GM19043 (cell line): ENCODE results near the gene RAB11A.

ENCODE experiments used
- ATAC-seq: cut with Tn5 transposase; IDR thresholded peaks from one replicate; pipeline ENCODE4 v1.9.1; 2021; ENCODE audit warnings: low read depth; ENCODE audit not compliant: unreplicated experiment

Gene RAB11A

DNA sequence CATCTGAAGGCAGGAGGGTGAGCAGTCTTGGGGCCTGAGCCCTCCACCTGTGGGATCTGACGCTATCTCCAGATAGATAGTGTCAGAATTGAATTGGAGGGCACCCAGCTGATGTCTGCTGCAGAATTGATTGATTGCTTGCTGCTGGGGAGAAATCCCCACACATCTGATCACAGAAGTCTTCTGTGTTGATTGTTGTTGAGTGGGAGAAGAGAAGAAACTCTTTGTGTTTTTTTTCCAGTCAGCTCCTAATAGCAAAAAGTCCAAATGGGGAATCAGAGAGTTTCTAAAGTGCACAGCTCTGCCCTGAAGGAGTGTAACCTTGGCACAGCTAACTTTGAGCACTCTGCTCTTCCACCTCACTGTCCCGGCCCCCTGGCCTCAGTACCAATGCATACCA lies 66.1 kb downstream of the RAB11A start:
- ATAC-seq: no peak

DNA sequence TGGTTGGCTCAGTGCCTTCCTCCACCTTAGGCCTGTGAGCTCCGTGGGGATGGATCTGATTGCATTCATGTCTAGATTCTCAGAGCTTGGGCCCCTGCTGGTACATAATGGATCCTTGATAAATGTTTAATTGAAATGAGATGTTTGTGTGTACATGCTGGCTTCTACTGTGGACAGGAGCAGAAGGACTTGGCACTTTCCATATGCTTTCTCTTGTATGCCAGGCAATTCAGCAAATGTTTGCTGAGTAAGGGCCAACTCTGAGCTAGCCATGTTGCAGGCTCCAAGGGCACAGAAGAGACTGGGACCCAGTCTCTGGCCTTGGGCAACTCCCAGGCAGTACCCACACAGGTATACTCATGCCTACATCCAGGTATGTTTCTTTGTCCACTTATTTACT lies 67.0 kb downstream of the RAB11A start:
- no peak for ATAC-seq

DNA sequence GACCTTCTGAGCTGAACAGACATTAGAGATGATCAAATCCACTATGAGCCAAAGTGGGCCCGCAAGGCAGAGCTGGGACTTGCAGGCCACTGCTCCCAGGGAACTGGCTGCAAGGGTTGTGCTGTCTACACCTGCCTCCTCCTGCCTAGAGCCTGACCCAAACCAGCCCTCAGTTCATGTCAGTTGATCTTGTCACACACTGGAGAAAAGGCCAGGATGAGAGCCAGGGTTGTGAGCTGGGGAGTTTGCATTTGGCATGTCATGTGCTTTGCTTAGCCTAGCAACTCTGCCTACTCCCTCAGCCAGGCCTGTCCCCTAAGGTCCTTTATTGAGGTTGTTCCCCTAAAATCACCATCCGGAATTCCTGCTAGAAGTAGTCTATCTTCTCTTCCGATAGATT lies 67.8 kb downstream of the RAB11A start:
- ATAC-seq: no peak

DNA sequence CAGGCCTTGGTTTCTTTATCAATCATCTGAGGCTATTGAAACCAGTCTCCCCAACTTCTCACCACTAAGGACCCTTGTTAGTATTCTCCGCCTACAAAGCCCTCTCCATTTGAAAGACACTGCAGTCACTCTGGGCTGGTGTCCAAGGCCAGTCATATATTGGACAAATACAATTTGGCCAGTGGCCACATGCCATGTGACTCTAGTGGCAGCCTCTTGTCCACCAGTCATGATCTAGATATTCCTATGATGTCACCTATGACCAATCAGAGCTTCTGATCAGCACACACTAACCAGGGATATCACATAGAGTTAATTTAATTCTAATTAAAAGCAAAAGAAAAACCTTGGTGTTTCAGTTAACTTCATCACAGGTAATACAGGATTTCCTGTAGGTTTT lies 68.2 kb downstream of the RAB11A start:
- ATAC-seq: no peak

DNA sequence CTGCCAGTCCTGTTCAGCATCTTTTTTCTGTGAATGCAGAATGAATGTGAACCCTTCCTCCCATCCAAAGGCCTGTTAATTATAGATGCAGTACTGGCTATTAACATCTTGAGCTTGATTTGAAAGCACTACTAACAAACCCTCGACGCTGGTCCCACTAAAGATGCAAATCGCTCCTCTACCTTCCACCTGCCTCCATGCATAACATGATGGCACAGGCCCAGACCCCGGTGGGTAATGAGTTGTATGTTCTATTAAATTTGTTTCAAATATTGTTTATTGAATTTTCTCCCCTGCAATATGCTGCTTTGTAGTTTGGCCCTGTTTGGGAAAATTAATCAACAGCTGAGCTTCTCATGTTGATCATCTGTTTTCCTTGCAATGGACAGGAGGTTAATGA lies 69.3 kb downstream of the RAB11A start:
- ATAC-seq: no peak

DNA sequence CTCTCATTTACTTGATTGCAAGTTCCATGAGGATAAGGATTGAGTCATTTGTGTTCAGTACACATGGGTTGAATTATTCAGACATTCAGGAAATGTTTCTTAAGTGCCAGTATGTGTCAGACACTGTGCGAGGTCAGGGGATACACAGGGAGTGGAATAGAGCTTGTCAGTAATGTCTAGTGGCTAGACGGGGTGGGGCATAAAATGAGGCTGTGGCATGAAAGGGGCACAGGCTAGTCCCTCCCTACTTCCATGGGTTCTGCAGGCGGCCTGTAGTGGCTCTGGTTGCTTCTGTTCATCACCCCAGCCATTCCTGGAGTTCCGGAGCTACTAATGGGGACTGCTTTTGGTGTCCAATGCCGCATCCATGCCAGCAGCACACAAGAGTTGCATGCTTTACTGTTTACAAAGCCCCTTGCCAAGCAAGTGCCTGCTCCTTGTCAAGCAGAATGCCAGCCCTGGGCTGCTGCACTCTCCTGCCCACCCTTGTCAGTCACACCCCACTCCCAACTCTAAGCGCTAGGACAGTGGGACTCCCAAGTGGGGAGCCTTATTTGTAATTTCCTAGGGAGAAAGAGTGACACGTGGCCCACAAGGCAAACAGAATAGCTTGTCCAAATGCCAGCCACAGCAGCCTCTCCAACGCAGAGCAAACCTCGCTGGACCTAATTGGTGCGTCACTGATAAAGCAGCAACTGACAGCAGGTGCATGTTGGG lies 70.8 kb downstream of the RAB11A start:
- no peak for ATAC-seq

DNA sequence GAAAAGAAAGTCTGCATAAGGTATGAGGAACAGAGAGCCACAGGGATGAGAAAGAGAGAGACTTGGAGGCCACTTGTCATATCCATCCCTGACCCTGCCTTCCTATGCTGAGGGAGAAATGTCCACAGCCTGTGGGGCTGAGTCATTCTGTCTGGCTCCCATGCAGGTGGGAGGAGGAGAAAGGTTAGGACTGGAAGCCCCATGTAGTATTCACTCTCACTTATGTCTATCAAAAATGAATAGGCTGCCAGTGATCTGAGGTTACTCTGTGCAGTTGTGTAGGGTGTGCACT lies 71.3 kb downstream of the RAB11A start:
- no peak for ATAC-seq
